ENCODE results near the gene DPYSL5. TPM values are rescaled to one million over a fixed set of nuclear protein-coding genes. Genes with fewer than 3 reads are reported as not detected.

The DPYSL5 gene
- total and polyA plus RNA-seq, 3 donors from 2014 or later = 2.8 to 22.3 (median 5.5) TPM

- Histone ChIP-seq H3K36me3 (ENCODE audit: low read depth, missing control alignments) (no peaks in the 10 kb centered on the region), H3K4me1 (no peaks in the 10 kb centered on the region), H3K9me3 (no peaks in the 10 kb centered on the region), H3K27me3 (no peaks in the 10 kb centered on the region), H3K4me3 (no peak overlapping the region), H3K27ac (no peak overlapping the region)
- 61 to 73% methylated on average over 2 of the region's 2 CpGs for WGBS, 2 donors
- TF ChIP-seq POLR2A (IDR thresholded peaks at IDR 0.05) (no peak), CTCF (IDR thresholded peaks at IDR 0.05) (no peak)
- intact Hi-C loops (cut with DNase I; ENCODE audit: low total_unique reads) = no loop called here
- DNase-seq = no peak
Observed at GRCh38 chr2:26807788-26808460, 40.0 kb upstream of the DPYSL5 start.

GRCh38 chr2:26809211-26809610 is 38.7 kb upstream of the DPYSL5 start:
- WGBS, 2 donors = 94% methylated on average over 3 of the region's 3 CpGs
- H3K27ac ChIP-seq = no peak overlapping the region
- H3K4me3 ChIP-seq = no peak overlapping the region
- H3K4me1 ChIP-seq = no peaks in the 10 kb centered on the region
- TF ChIP-seq CTCF (IDR thresholded peaks at IDR 0.05) = no peak
- no peak for TF ChIP-seq POLR2A (IDR thresholded peaks at IDR 0.05)
- no peak for DNase-seq
- no peaks in the 10 kb centered on the region for H3K36me3 ChIP-seq (ENCODE audit: low read depth, missing control alignments)
- no peaks in the 10 kb centered on the region for H3K9me3 ChIP-seq
- H3K27me3 ChIP-seq = no peaks in the 10 kb centered on the region
- intact Hi-C loops (cut with DNase I; ENCODE audit: low total_unique reads) = no loop called here

GRCh38 chr2:26809876-26810577 is 37.9 kb upstream of the DPYSL5 start:
- WGBS, 2 donors = 73 to 81% methylated on average over 6 of the region's 6 CpGs
- H3K4me3 ChIP-seq = no peak overlapping the region
- no peaks in the 10 kb centered on the region for H3K4me1 ChIP-seq
- H3K27me3 ChIP-seq = no peaks in the 10 kb centered on the region
- H3K36me3 ChIP-seq (ENCODE audit: low read depth, missing control alignments) = no peaks in the 10 kb centered on the region
- H3K9me3 ChIP-seq = no peaks in the 10 kb centered on the region
- no peak overlapping the region for H3K27ac ChIP-seq
- intact Hi-C loops (cut with DNase I; ENCODE audit: low total_unique reads) = no loop called here
- no peak for DNase-seq
- TF ChIP-seq CTCF (IDR thresholded peaks at IDR 0.05) (no peak), POLR2A (IDR thresholded peaks at IDR 0.05) (no peak)

- H3K27ac ChIP-seq = no peak overlapping the region
- H3K9me3 ChIP-seq = no peaks in the 10 kb centered on the region
- DNase-seq = no peak
- H3K36me3 ChIP-seq (ENCODE audit: low read depth, missing control alignments) = no peaks in the 10 kb centered on the region
- TF ChIP-seq POLR2A (IDR thresholded peaks at IDR 0.05) (no peak), CTCF (IDR thresholded peaks at IDR 0.05) (no peak)
- no peaks in the 10 kb centered on the region for H3K4me1 ChIP-seq
- H3K4me3 ChIP-seq = no peak overlapping the region
- H3K27me3 ChIP-seq = no peaks in the 10 kb centered on the region
- intact Hi-C loops (cut with DNase I; ENCODE audit: low total_unique reads) = no loop called here
- 89 to 92% methylated on average over 5 to 8 of the region's 8 CpGs for WGBS, 2 donors
Observed at GRCh38 chr2:26811261-26811660, 36.7 kb upstream of the DPYSL5 start.
